Small intestine (tissue), 16 donors: ENCODE results near the gene TMEM116. TPM values are rescaled to one million over a fixed set of nuclear protein-coding genes. Genes with fewer than 3 reads are reported as not detected.
"Not testable (repeated sequence)": the region's sequence is repeated elsewhere in the genome, so short reads cannot be mapped to it uniquely, and the experiment has no call there.

Experiments
- DNase-seq, 2 donors: peaks; one replicate each; pipeline versions ENCODE4 v3.0.0 to v3.0.0-alpha.2; 2013
- FAIRE-seq: peaks from 2 replicates; lab custom pipeline; 2012; peaks lifted over from hg19 to GRCh38; lab: Jason Lieb, UNC
- H3K27ac ChIP-seq, 3 donors: one replicate each; pipeline ENCODE4 v1.5.1; 2013; ENCODE audit warnings: low read length in 2 of 3, mild to moderate bottlenecking in 2 of 3, control low read depth in 1 of 3, inconsistent platforms in 1 of 3, low read depth in 1 of 3, moderate library complexity in 1 of 3
- H3K27me3 ChIP-seq, 3 donors: one replicate each; pipeline ENCODE4 v1.6.1; 2013; ENCODE audit warnings: low read length in 3 of 3, inconsistent platforms in 1 of 3; ENCODE audit not compliant: control insufficient read depth in 3 of 3, insufficient read depth in 3 of 3
- H3K36me3 ChIP-seq, 3 donors: one replicate each; pipeline ENCODE4 v1.6.1; 2013; ENCODE audit warnings: low read length in 3 of 3, inconsistent platforms in 1 of 3, low read depth in 1 of 3, mild to moderate bottlenecking in 1 of 3, moderate library complexity in 1 of 3; ENCODE audit not compliant: control insufficient read depth in 3 of 3, insufficient read depth in 2 of 3
- H3K4me1 ChIP-seq, 3 donors: one replicate each; pipeline ENCODE4 v1.6.1; 2013; ENCODE audit warnings: low read length in 2 of 3, inconsistent platforms in 1 of 3, low read depth in 1 of 3, mild to moderate bottlenecking in 1 of 3, moderate library complexity in 1 of 3; ENCODE audit not compliant: control insufficient read depth in 3 of 3, insufficient read depth in 2 of 3
- H3K4me3 ChIP-seq, 3 donors: one replicate each; pipeline ENCODE4 v1.5.1; 2013; ENCODE audit warnings: low read length in 3 of 3, control low read depth in 1 of 3, inconsistent platforms in 1 of 3, low read depth in 1 of 3, mild to moderate bottlenecking in 1 of 3, moderate library complexity in 1 of 3
- H3K9me3 ChIP-seq, 2 donors: one replicate each; pipeline ENCODE4 v1.6.1; 2013; ENCODE audit warnings: low read depth in 1 of 2, low read length in 1 of 2; ENCODE audit not compliant: control insufficient read depth in 2 of 2, insufficient read depth in 1 of 2
- WGBS, 3 donors: extraction: QIAGEN DNeasy Blood & Tissue Kit; methylation state at CpG; one replicate each; pipeline ENCODE4 v1.1.7; 2013; 5-methylcytosine and 5-hydroxymethylcytosine counted together
- long read RNA-seq, 10 donors: transcript quantifications; one replicate each; lab custom pipeline, GENCODE V29; 2026
- polyA plus RNA-seq, 4 donors: library from polyadenylated mRNA; stranded (reverse) in 3 of 4; unstranded in 1 of 4; fragments of 200-250 nt in 3 of 4; fragments of 120-200 nt in 1 of 4; gene quantifications; one replicate each; pipeline versions ENCODE4 v1.2.1 to v1.2.3, GENCODE V29; 2013
- donor health status: healthy with polysubstance abuse.
- donor health status: control.
- donor health status: control.
- donor health status: Bipolar disorder and iron deficiency.
- donor health status: healthy.

The TMEM116 gene
- polyA plus RNA-seq: 10 to 100 TPM in 2 of 4 donors, 1 to 10 TPM in 2; 6.7 to 19.3 (median 11.1) TPM
- long read RNA-seq, donor 1, partial matches to known transcripts: 5 of 8 reads
- long read RNA-seq, donor 1, other reads (novel, unspliced or antisense): 0 of 8 reads
- long read RNA-seq, donor 2: 0 reads
- long read RNA-seq, donor 3, partial matches to known transcripts: 17 of 204 reads
- long read RNA-seq, donor 3, other reads (novel, unspliced or antisense): 186 of 204 reads
- long read RNA-seq, donor 4: 0 reads
- long read RNA-seq, donor 5, partial matches to known transcripts: 0 of 1 reads
- long read RNA-seq, donor 5, other reads (novel, unspliced or antisense): 0 of 1 reads
- long read RNA-seq, donor 6, partial matches to known transcripts: 0 of 2 reads
- long read RNA-seq, donor 6, other reads (novel, unspliced or antisense): 0 of 2 reads
- long read RNA-seq, donor 7: 0 reads
- long read RNA-seq, donor 8: 0 reads
- long read RNA-seq, donor 9: 0 reads
- long read RNA-seq, donor 10, partial matches to known transcripts: 0 of 2 reads
- long read RNA-seq, donor 10, other reads (novel, unspliced or antisense): 0 of 2 reads

DNA sequence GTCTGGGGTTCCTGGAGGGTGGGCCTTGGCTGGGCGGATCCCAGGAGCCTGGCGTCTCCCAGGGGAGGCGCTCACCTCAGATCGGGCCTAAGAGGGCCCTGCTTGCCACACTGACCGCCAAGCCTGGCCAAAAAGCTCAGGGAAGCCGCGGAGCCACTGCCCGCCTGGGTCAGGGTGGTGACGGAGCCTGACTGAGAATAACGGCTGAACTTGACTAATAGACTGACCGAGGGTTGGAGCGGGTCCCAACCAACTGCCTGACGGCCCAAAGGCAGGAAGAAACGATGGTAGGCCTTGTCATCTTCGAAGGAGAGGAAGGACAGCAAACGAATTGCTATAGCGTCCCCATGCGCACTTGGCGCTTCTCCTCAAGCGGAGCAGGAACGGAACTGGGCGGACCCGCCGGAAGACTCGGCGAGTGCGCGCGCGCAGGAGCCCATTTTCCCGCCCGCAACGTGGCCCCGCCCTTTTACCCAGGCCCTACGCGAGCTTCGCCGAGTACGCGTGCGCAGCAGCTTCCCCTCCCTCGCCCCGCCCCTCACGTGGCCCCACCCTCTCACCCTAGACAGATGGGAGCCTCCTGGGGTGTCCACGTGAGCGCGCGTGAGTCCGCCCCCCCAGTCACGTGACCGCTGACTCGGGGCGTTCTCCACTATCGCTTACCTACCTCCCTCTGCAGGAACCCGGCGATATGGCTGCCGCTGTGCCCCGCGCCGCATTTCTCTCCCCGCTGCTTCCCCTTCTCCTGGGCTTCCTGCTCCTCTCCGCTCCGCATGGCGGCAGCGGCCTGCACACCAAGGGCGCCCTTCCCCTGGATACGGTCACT, at the start of gene TMEM116, which contains the start of gene ERP29:
TMEM116 (minus strand) TSS at position 391 of the 826 bp plus-strand sequence. CDS start 7,895 bp downstream, outside the sequence.
ERP29 (plus strand) TSS at position 652 of the 826 bp plus-strand sequence; CDS start at position 692, 40 bp downstream.
- Histone ChIP-seq H3K27me3 (no peaks in the 10 kb centered on the region), H3K36me3 (peaks cover 0 to 14% (median 3%) of the 10 kb centered on the region in 3 donors), H3K9me3 (no peaks in the 10 kb centered on the region), H3K4me1 (peaks cover 3 to 18% (median 4%) of the 10 kb centered on the region in 3 donors), H3K4me3 (peak within 1 kb of the TSS; percentile 65 to 93 (median 89)), H3K27ac (peak within 1 kb of the TSS; percentile 96 to 99 (median 99))
- 0% methylated on average over 61 to 67 of the region's 67 CpGs for WGBS, 3 donors
- FAIRE-seq (no peak), DNase-seq (peak; percentile 99 to 100)

DNA sequence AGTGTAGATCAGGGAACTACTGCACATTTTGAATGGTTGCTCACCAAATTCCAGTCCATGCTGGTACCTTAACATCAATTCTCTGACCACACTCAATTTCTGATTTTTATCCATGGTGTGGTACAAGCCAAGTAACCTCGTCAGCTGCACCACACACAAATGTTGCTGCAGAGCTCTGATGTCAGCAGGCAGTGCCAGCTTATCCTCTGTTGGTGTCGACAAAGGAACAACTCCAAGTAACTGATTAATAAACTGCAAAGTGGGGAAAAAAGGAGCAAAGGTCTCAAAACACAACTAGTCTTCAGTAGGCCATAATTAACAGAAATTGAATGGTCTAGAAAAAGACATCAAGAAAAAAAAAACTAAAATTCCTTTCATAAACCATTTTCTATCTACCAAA, 48.2 kb upstream of the TMEM116 start:
- Histone ChIP-seq H3K27me3 (no peaks in the 10 kb centered on the region), H3K4me1 (no peaks in the 10 kb centered on the region), H3K4me3 (no peak overlapping the region), H3K27ac (no peak overlapping the region), H3K9me3 (no peaks in the 10 kb centered on the region), H3K36me3 (peaks cover 3 to 45% (median 8%) of the 10 kb centered on the region in 3 donors)
- FAIRE-seq (no peak), DNase-seq (peak in 1 of 2 donors; percentile 40)
- 71 to 74% (median 73%) methylated on average over 2 of the region's 2 CpGs for WGBS, 3 donors

DNA sequence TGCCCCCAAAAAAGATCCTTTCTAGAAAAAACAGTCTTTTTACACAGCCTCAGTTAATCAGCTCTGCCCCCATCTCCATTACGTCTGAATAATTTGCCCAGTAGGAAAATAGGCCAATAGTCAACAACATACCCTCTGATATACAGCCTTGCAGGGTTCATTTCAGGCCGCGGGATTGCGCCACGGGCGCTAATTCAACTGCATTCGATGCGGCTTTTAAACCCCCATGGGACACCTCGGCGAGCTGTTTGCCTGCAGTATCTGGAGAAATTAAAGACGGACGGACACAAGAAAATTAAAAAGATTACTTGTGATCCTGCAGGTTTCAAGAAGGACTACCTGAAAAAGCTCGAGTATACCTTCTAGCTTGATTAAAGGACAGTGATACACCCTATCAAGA, 36.4 kb upstream of the TMEM116 start:
- Histone ChIP-seq H3K4me1 (no peaks in the 10 kb centered on the region), H3K27me3 (no peaks in the 10 kb centered on the region), H3K36me3 (peaks cover 2 to 30% (median 21%) of the 10 kb centered on the region in 3 donors), H3K27ac (no peak overlapping the region), H3K9me3 (no peaks in the 10 kb centered on the region), H3K4me3 (no peak overlapping the region)
- FAIRE-seq (no peak), DNase-seq (no peak)
- 95 to 97% (median 95%) methylated on average over 13 of the region's 13 CpGs for WGBS, 3 donors

DNA sequence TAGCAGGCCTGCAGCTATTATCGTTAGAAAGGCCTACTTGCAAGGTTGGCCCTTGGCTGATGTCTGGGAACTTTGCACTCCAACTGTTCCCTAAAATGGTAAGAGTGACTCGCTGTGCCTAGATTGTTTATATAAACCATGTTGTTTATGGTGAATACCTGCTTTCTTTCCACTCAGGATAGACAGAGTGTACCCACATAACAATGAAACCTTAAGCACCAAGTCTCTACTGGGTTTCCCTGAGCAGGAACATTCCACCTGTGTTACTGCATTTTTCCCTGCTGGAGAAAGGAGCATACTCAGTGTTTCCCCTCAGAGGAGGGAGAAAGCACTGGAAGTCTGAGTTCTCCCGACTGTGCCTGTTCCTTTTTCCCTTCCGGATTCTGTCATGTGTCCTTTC, 33.0 kb upstream of the TMEM116 start:
- DNase-seq (no peak), FAIRE-seq (no peak)
- peaks cover 6 to 31% (median 18%) of the 10 kb centered on the region in 3 donors for H3K36me3 ChIP-seq
- no peak overlapping the region for H3K4me3 ChIP-seq
- WGBS, 3 donors: 73 to 79% (median 79%) methylated on average over 4 of the region's 4 CpGs
- no peak overlapping the region for H3K27ac ChIP-seq
- no peaks in the 10 kb centered on the region for H3K27me3 ChIP-seq
- H3K4me1 ChIP-seq: no peaks in the 10 kb centered on the region
- H3K9me3 ChIP-seq: no peaks in the 10 kb centered on the region

DNA sequence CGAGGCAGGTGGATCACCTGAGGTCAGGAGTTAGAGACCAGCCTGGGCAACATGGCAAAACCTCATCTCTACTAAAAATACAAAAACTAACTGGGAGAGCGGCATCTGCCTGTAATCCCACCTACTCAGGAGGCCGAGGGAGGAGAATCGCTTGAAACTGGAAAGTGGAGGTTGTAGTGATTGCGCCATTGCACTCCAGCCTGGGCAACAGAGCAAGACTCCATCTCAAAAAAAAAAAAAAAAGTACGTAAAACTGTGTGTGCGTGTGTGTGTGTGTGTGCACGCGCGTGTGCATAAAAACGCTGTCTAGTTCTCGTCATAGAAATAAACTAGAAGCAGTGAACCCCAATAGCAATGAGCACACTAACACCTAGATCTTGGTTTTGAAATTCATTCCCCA, 23.6 kb upstream of the TMEM116 start:
- not testable (repeated sequence) for FAIRE-seq, H3K4me1 ChIP-seq, H3K27me3 ChIP-seq, H3K27ac ChIP-seq, H3K9me3 ChIP-seq, DNase-seq, H3K4me3 ChIP-seq
- peaks cover 8 to 30% (median 18%) of the 10 kb centered on the region in 3 donors for H3K36me3 ChIP-seq
- WGBS, 3 donors: 95 to 96% (median 95%) methylated on average over 12 of the region's 12 CpGs

DNA sequence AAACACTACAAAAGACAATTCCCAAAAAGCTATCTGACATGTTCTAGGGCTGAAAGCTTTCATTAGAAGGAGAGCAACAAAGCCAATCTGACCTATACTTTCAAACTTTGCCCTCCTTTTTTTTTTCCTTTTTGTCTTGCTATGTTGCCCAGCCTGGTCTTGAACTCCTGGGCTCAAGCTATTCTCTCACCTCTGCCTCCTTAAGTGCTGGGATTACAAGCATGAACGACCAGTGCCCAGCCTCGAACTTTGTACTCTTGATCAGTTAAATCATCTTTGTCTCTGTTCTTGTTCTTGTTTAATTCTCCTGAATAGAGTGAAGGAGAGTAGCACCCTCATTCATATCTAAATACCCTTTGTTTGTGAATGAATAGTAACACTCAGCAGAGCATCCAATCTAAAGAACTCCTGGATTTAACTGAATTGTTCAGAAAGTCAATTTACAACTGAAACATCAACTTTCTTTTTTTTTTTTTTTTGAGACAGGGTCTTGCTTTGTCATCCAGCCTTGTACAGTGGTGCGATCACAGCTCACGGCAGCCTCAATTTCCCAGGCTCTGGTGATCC, 22.3 kb upstream of the TMEM116 start:
- no peak for FAIRE-seq
- Histone ChIP-seq H3K27me3 (no peaks in the 10 kb centered on the region), H3K27ac (no peak overlapping the region), H3K36me3 (peaks cover 8 to 27% (median 23%) of the 10 kb centered on the region in 3 donors), H3K4me1 (no peaks in the 10 kb centered on the region), H3K4me3 (no peak overlapping the region), H3K9me3 (no peaks in the 10 kb centered on the region)
- WGBS, 3 donors: 61 to 83% (median 66%) methylated on average over 4 of the region's 4 CpGs
- DNase-seq: peak in 1 of 2 donors; percentile 6

DNA sequence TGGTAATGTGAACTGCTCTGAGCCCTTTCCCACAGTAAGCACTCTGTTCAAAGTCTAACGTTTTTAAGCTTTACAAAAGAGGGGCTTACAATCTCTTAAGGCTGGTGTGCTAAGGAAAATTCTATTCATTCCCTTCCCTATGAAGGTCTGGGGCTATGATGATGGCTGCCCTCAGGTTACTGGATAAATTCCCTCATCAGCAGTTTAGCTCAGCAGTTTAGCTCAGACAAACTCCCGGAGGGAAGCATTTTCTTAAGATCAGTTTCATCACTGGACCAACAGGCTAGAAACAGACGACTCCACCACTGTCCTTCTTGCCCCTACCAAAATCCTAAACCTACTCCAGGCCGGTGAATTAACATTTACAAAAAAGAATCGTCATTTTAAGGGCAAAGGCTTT, 19.3 kb upstream of the TMEM116 start:
- no peaks in the 10 kb centered on the region for H3K27me3 ChIP-seq
- FAIRE-seq (no peak), DNase-seq (no peak)
- 90% methylated on average over 5 of the region's 5 CpGs for WGBS, 3 donors
- no peaks in the 10 kb centered on the region for H3K9me3 ChIP-seq
- H3K4me3 ChIP-seq: no peak overlapping the region
- H3K27ac ChIP-seq: no peak overlapping the region
- H3K36me3 ChIP-seq: peaks cover 8 to 24% (median 14%) of the 10 kb centered on the region in 3 donors
- no peaks in the 10 kb centered on the region for H3K4me1 ChIP-seq

DNA sequence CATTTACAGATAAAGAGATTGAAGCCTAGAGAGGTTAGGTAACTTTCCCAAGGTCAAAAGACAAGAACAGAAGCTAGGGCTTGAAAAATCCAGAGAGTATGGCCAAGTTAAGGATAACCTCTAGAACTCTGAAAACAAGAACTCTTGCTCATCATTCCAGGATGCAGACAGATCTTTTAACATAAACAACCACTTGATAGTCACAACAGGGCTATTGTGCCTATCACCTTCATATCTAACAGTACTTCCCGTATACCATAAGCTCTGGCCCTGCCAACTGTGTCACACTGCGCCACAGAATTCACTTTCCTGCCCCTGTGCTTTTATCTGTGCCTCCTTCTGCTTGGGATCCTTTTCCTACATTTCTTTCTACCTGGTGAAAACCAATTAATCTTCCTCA, 18.5 kb upstream of the TMEM116 start:
- no peak for FAIRE-seq
- H3K36me3 ChIP-seq: peaks cover 8 to 21% (median 14%) of the 10 kb centered on the region in 3 donors
- no peak overlapping the region for H3K27ac ChIP-seq
- H3K4me1 ChIP-seq: no peaks in the 10 kb centered on the region
- no peak for DNase-seq
- no peak overlapping the region for H3K4me3 ChIP-seq
- H3K27me3 ChIP-seq: no peaks in the 10 kb centered on the region
- H3K9me3 ChIP-seq: no peaks in the 10 kb centered on the region
- 67 to 75% (median 73%) methylated on average over 2 of the region's 2 CpGs for WGBS, 3 donors
